ENCODE results near the gene FRMPD2.
"Not testable (repeated sequence)": the region's sequence is repeated elsewhere in the genome, so short reads cannot be mapped to it uniquely, and the experiment has no call there.

DNA sequence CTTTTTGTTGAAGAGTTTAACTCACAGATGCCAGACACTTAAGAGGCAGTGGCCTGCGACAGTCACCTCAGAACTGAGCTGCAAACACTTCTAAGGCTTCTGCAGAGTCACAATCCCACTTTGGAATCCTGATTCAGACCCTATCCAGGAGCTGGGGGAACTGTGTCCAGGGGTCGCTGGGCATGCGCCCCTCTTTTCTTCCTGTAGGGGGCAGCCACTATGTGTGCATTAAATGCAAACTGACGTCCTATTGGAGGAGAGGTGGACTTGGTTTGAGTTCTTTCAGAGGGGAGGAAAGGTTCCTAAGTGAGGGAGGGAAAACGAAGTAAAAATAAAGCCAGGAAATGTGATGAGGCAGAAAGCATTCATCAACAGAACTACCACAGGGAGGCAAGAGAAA lies 113.8 kb downstream of the FRMPD2 start:
- TF ChIP-seq, protein P1, sequence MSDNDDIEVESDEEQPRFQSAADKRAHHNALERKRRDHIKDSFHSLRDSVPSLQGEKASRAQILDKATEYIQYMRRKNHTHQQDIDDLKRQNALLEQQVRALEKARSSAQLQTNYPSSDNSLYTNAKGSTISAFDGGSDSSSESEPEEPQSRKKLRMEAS (IDR thresholded peaks at IDR 0.05), result not testable (repeated sequence)
- TF ChIP-seq, protein P2, sequence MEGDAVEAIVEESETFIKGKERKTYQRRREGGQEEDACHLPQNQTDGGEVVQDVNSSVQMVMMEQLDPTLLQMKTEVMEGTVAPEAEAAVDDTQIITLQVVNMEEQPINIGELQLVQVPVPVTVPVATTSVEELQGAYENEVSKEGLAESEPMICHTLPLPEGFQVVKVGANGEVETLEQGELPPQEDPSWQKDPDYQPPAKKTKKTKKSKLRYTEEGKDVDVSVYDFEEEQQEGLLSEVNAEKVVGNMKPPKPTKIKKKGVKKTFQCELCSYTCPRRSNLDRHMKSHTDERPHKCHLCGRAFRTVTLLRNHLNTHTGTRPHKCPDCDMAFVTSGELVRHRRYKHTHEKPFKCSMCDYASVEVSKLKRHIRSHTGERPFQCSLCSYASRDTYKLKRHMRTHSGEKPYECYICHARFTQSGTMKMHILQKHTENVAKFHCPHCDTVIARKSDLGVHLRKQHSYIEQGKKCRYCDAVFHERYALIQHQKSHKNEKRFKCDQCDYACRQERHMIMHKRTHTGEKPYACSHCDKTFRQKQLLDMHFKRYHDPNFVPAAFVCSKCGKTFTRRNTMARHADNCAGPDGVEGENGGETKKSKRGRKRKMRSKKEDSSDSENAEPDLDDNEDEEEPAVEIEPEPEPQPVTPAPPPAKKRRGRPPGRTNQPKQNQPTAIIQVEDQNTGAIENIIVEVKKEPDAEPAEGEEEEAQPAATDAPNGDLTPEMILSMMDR (IDR thresholded peaks at IDR 0.05; ENCODE audit: low read depth, low read length, missing input control), result not testable (repeated sequence)
- TF ChIP-seq SP1, HNF4G, JUND, YY1 (IDR thresholded peaks at IDR 0.05): not testable (repeated sequence)
- TF ChIP-seq, protein P3, sequence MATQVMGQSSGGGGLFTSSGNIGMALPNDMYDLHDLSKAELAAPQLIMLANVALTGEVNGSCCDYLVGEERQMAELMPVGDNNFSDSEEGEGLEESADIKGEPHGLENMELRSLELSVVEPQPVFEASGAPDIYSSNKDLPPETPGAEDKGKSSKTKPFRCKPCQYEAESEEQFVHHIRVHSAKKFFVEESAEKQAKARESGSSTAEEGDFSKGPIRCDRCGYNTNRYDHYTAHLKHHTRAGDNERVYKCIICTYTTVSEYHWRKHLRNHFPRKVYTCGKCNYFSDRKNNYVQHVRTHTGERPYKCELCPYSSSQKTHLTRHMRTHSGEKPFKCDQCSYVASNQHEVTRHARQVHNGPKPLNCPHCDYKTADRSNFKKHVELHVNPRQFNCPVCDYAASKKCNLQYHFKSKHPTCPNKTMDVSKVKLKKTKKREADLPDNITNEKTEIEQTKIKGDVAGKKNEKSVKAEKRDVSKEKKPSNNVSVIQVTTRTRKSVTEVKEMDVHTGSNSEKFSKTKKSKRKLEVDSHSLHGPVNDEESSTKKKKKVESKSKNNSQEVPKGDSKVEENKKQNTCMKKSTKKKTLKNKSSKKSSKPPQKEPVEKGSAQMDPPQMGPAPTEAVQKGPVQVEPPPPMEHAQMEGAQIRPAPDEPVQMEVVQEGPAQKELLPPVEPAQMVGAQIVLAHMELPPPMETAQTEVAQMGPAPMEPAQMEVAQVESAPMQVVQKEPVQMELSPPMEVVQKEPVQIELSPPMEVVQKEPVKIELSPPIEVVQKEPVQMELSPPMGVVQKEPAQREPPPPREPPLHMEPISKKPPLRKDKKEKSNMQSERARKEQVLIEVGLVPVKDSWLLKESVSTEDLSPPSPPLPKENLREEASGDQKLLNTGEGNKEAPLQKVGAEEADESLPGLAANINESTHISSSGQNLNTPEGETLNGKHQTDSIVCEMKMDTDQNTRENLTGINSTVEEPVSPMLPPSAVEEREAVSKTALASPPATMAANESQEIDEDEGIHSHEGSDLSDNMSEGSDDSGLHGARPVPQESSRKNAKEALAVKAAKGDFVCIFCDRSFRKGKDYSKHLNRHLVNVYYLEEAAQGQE (IDR thresholded peaks at IDR 0.05), result not testable (repeated sequence)
